HEK293 (cell line): ENCODE measurements around the gene CLNK.

Experiments
- CTCF ChIA-PET: fragments of 350-600 bp; formaldehyde crosslinking; extraction: SDS; loops from one replicate; lab custom pipeline; 2021; ENCODE audit warnings: antibody characterized with exemption; lab: Yijun Ruan, JAX
- POLR2A ChIA-PET: fragments of 300-600 bp; formaldehyde crosslinking; extraction: SDS; loops from one replicate; lab custom pipeline; 2020; ENCODE audit warnings: antibody characterized with exemption, inconsistent platforms; lab: Yijun Ruan, JAX
- H3K27ac ChIP-seq: fragments of 200-500 bp; sonication (Bioruptor generic); 2 replicates; pipeline ENCODE4 v1.5.1; 2014; ENCODE audit warnings: low read depth, low read length, control low read depth, inconsistent platforms; ENCODE audit errors: extremely low read depth
- H3K36me3 ChIP-seq, 2 experiments: fragments of 200-500 bp in 1 of 2; sonication (Bioruptor generic) in 1 of 2; 1 replicate in 1 of 2; 2 replicates in 1 of 2; pipeline ENCODE4 v1.5.1; 2014 to 2017; ENCODE audit warnings: inconsistent platforms in 2 of 2, low read length in 2 of 2; ENCODE audit not compliant: control insufficient read depth in 2 of 2, insufficient read depth in 1 of 2
- H3K4me1 ChIP-seq: fragments of 200-500 bp; sonication (Bioruptor generic); 2 replicates; pipeline ENCODE4 v1.5.1; 2014; ENCODE audit warnings: mild to moderate bottlenecking, low read length, inconsistent platforms; ENCODE audit not compliant: control insufficient read depth, insufficient read depth
- H3K4me3 ChIP-seq: 2 replicates; pipeline ENCODE4 v1.5.1; 2011; ENCODE audit warnings: low read depth, mild to moderate bottlenecking, control low read depth, low read length, moderate library complexity
- H3K9me3 ChIP-seq: fragments of 200-500 bp; sonication (Bioruptor generic); 2 replicates; pipeline ENCODE4 v1.5.1; 2014; ENCODE audit warnings: low read depth, low read length, inconsistent platforms; ENCODE audit not compliant: control insufficient read depth, insufficient read depth
- BCL11B ChIP-seq: fragments of 450-650 bp; formaldehyde crosslinking; IDR thresholded peaks from 2 replicates; pipeline ENCODE4 v1.5.1; 2016; ENCODE audit warnings: low read depth, missing biosample characterization, missing genetic modification characterization
- FEZF1 ChIP-seq: fragments of 450-650 bp; formaldehyde crosslinking; IDR thresholded peaks from 2 replicates; pipeline ENCODE4 v1.5.1; 2016; ENCODE audit warnings: missing biosample characterization, missing genetic modification characterization
- GFI1B ChIP-seq: fragments of 450-650 bp; formaldehyde crosslinking; IDR thresholded peaks from 2 replicates; pipeline ENCODE4 v1.5.1; 2016; ENCODE audit warnings: missing biosample characterization, missing genetic modification characterization
- MYNN ChIP-seq: fragments of 450-650 bp; formaldehyde crosslinking; IDR thresholded peaks from 2 replicates; pipeline ENCODE4 v1.5.1; 2016; ENCODE audit warnings: missing biosample characterization, missing genetic modification characterization, borderline replicate concordance
- SP2 ChIP-seq: fragments of 450-650 bp; formaldehyde crosslinking; IDR thresholded peaks from 2 replicates; pipeline ENCODE4 v1.5.1; 2016; ENCODE audit warnings: missing biosample characterization, missing genetic modification characterization
- ZIC2 ChIP-seq: fragments of 450-650 bp; formaldehyde crosslinking; IDR thresholded peaks from 2 replicates; pipeline ENCODE4 v1.5.1; 2016; ENCODE audit warnings: missing biosample characterization, missing genetic modification characterization
- ZNF169 ChIP-seq: fragments of 450-650 bp; formaldehyde crosslinking; IDR thresholded peaks from 2 replicates; pipeline ENCODE4 v1.5.1; 2016; ENCODE audit warnings: missing biosample characterization, missing genetic modification characterization
- ZNF184 ChIP-seq: fragments of 450-650 bp; IDR thresholded peaks from 2 replicates; pipeline ENCODE4 v1.5.1; 2018; ENCODE audit warnings: missing biosample characterization, mild to moderate bottlenecking, missing genetic modification characterization
- ZNF221 ChIP-seq: fragments of 450-650 bp; formaldehyde crosslinking; IDR thresholded peaks from 2 replicates; pipeline ENCODE4 v1.5.1; 2017; ENCODE audit warnings: missing biosample characterization, missing genetic modification characterization, borderline replicate concordance
- ZNF239 ChIP-seq: fragments of 450-650 bp; formaldehyde crosslinking; IDR thresholded peaks from 2 replicates; pipeline ENCODE4 v1.5.1; 2016; ENCODE audit warnings: missing biosample characterization, missing genetic modification characterization
- ZNF426 ChIP-seq: fragments of 450-650 bp; formaldehyde crosslinking; IDR thresholded peaks from 2 replicates; pipeline ENCODE4 v1.5.1; 2017; ENCODE audit warnings: missing biosample characterization, missing genetic modification characterization, mild to moderate bottlenecking, inconsistent platforms, moderate library complexity
- ZNF558 ChIP-seq: fragments of 450-650 bp; formaldehyde crosslinking; IDR thresholded peaks from 2 replicates; pipeline ENCODE4 v1.5.1; 2016; ENCODE audit warnings: missing biosample characterization, missing genetic modification characterization
- ZNF621 ChIP-seq: fragments of 450-650 bp; formaldehyde crosslinking; IDR thresholded peaks from 2 replicates; pipeline ENCODE4 v1.5.1; 2017; ENCODE audit warnings: missing biosample characterization, missing genetic modification characterization
- TF ChIP-seq, protein P1 (sequence below): fragments of 450-650 bp; formaldehyde crosslinking; IDR thresholded peaks from 2 replicates; pipeline ENCODE4 v1.5.1; 2016; ENCODE audit warnings: missing biosample characterization, missing genetic modification characterization
- TF ChIP-seq, protein P2 (sequence below): fragments of 450-650 bp; formaldehyde crosslinking; IDR thresholded peaks from 2 replicates; pipeline ENCODE4 v1.5.1; 2016; ENCODE audit warnings: missing biosample characterization, missing genetic modification characterization, borderline replicate concordance
- TF ChIP-seq, protein P3 (sequence below): fragments of 450-650 bp; formaldehyde crosslinking; IDR thresholded peaks from 2 replicates; pipeline ENCODE4 v1.5.1; 2017; ENCODE audit warnings: missing biosample characterization, missing genetic modification characterization

The CLNK gene

DNA sequence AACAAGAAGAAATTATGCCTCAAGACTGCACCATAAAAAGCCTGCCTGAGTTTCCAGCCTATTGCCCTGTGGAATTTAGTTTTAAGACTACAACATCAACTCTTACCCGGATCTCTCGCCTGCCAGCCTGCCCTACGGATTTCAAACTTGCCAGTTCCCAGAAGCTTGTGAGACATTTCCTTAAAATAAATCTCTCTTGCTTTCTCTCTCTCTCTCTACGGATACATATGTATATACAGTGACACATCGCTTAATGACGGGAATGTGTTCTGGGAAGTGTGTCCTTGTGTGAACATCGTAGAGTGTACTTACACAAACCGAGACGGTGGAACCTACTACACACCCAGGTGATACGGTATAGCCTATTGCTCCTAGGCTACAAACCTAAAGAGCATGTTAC, 79.5 kb downstream of the CLNK start:
- TF ChIP-seq ZNF621 = no peak
- no peak for TF ChIP-seq GFI1B
- TF ChIP-seq ZNF221 (tag by site-specific recombination) = no peak
- no peak for TF ChIP-seq ZNF169 (tag by site-specific recombination)
- Histone ChIP-seq H3K4me3 (no peak overlapping the region), H3K36me3 (no peaks in the 10 kb centered on the region), H3K9me3 (no peaks in the 10 kb centered on the region), H3K4me1 (no peaks in the 10 kb centered on the region), H3K27ac (no peak overlapping the region)
- CTCF ChIA-PET = interaction anchor here (0.7 kb wide), 1 partner anchor 827 kb away, joined by 3 read pairs; no protein-coding TSS in a partner anchor
- POLR2A ChIA-PET = no interaction called here

DNA sequence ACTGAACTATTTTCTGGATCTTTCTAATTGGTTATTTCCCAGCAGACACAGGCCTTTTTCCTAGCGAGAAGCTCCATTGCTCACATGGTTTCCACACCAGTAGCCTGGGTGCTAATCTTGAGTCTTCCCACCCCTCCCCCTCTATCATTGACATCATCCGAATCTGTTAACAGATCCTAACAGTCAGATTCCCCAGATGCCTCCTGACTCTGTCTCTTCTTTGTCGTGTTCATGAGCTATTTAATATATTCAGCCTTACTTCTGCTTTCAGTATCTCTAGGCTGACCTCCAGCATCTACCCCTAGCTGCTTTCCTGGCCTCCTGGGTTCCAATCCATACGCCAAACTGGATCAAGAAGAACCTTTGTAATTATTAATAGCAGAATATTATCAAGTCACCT, 85.0 kb downstream of the CLNK start:
- Histone ChIP-seq H3K9me3 (no peaks in the 10 kb centered on the region), H3K4me3 (no peak overlapping the region), H3K4me1 (no peaks in the 10 kb centered on the region), H3K36me3 (no peaks in the 10 kb centered on the region), H3K27ac (no peak overlapping the region)
- POLR2A ChIA-PET = no interaction called here
- no peak for TF ChIP-seq BCL11B (tag by site-specific recombination)
- TF ChIP-seq, protein P1, sequence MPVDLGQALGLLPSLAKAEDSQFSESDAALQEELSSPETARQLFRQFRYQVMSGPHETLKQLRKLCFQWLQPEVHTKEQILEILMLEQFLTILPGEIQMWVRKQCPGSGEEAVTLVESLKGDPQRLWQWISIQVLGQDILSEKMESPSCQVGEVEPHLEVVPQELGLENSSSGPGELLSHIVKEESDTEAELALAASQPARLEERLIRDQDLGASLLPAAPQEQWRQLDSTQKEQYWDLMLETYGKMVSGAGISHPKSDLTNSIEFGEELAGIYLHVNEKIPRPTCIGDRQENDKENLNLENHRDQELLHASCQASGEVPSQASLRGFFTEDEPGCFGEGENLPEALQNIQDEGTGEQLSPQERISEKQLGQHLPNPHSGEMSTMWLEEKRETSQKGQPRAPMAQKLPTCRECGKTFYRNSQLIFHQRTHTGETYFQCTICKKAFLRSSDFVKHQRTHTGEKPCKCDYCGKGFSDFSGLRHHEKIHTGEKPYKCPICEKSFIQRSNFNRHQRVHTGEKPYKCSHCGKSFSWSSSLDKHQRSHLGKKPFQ (tag by site-specific recombination) = no peak
- TF ChIP-seq FEZF1 (tag by site-specific recombination) = no peak
- no peak for TF ChIP-seq SP2
- no peak for TF ChIP-seq ZIC2 (tag by site-specific recombination)
- TF ChIP-seq, protein P2, sequence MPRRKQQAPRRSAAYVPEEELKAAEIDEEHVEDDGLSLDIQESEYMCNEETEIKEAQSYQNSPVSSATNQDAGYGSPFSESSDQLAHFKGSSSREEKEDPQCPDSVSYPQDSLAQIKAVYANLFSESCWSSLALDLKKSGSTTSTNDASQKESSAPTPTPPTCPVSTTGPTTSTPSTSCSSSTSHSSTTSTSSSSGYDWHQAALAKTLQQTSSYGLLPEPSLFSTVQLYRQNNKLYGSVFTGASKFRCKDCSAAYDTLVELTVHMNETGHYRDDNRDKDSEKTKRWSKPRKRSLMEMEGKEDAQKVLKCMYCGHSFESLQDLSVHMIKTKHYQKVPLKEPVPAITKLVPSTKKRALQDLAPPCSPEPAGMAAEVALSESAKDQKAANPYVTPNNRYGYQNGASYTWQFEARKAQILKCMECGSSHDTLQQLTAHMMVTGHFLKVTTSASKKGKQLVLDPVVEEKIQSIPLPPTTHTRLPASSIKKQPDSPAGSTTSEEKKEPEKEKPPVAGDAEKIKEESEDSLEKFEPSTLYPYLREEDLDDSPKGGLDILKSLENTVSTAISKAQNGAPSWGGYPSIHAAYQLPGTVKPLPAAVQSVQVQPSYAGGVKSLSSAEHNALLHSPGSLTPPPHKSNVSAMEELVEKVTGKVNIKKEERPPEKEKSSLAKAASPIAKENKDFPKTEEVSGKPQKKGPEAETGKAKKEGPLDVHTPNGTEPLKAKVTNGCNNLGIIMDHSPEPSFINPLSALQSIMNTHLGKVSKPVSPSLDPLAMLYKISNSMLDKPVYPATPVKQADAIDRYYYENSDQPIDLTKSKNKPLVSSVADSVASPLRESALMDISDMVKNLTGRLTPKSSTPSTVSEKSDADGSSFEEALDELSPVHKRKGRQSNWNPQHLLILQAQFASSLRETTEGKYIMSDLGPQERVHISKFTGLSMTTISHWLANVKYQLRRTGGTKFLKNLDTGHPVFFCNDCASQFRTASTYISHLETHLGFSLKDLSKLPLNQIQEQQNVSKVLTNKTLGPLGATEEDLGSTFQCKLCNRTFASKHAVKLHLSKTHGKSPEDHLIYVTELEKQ (tag by site-specific recombination) = no peak
- TF ChIP-seq ZNF184 (tag by site-specific recombination) = no peak
- TF ChIP-seq ZNF239 (tag by site-specific recombination) = no peak
- TF ChIP-seq, protein P3, sequence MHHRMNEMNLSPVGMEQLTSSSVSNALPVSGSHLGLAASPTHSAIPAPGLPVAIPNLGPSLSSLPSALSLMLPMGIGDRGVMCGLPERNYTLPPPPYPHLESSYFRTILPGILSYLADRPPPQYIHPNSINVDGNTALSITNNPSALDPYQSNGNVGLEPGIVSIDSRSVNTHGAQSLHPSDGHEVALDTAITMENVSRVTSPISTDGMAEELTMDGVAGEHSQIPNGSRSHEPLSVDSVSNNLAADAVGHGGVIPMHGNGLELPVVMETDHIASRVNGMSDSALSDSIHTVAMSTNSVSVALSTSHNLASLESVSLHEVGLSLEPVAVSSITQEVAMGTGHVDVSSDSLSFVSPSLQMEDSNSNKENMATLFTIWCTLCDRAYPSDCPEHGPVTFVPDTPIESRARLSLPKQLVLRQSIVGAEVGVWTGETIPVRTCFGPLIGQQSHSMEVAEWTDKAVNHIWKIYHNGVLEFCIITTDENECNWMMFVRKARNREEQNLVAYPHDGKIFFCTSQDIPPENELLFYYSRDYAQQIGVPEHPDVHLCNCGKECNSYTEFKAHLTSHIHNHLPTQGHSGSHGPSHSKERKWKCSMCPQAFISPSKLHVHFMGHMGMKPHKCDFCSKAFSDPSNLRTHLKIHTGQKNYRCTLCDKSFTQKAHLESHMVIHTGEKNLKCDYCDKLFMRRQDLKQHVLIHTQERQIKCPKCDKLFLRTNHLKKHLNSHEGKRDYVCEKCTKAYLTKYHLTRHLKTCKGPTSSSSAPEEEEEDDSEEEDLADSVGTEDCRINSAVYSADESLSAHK (tag by site-specific recombination) = no peak
- no peak for TF ChIP-seq ZNF426 (tag by site-specific recombination)
- no peak for TF ChIP-seq MYNN (tag by site-specific recombination)
- TF ChIP-seq ZNF558 (tag by site-specific recombination) = no peak
- CTCF ChIA-PET = interaction anchor here (1.9 kb wide), 1 partner anchor 22 kb away, joined by 5 read pairs; no protein-coding TSS in a partner anchor
